Measurements from ENCODE around the gene FADS1. TPM values are rescaled to one million over a fixed set of nuclear protein-coding genes. Genes with fewer than 3 reads are reported as not detected.

The FADS1 gene
- total and polyA plus RNA-seq, 2 of the 13 experiments (the other 11 are each of a cell fraction or from before 2014, with no cell fraction given): 91.8 to 108 TPM

- TF ChIP-seq, protein P1, sequence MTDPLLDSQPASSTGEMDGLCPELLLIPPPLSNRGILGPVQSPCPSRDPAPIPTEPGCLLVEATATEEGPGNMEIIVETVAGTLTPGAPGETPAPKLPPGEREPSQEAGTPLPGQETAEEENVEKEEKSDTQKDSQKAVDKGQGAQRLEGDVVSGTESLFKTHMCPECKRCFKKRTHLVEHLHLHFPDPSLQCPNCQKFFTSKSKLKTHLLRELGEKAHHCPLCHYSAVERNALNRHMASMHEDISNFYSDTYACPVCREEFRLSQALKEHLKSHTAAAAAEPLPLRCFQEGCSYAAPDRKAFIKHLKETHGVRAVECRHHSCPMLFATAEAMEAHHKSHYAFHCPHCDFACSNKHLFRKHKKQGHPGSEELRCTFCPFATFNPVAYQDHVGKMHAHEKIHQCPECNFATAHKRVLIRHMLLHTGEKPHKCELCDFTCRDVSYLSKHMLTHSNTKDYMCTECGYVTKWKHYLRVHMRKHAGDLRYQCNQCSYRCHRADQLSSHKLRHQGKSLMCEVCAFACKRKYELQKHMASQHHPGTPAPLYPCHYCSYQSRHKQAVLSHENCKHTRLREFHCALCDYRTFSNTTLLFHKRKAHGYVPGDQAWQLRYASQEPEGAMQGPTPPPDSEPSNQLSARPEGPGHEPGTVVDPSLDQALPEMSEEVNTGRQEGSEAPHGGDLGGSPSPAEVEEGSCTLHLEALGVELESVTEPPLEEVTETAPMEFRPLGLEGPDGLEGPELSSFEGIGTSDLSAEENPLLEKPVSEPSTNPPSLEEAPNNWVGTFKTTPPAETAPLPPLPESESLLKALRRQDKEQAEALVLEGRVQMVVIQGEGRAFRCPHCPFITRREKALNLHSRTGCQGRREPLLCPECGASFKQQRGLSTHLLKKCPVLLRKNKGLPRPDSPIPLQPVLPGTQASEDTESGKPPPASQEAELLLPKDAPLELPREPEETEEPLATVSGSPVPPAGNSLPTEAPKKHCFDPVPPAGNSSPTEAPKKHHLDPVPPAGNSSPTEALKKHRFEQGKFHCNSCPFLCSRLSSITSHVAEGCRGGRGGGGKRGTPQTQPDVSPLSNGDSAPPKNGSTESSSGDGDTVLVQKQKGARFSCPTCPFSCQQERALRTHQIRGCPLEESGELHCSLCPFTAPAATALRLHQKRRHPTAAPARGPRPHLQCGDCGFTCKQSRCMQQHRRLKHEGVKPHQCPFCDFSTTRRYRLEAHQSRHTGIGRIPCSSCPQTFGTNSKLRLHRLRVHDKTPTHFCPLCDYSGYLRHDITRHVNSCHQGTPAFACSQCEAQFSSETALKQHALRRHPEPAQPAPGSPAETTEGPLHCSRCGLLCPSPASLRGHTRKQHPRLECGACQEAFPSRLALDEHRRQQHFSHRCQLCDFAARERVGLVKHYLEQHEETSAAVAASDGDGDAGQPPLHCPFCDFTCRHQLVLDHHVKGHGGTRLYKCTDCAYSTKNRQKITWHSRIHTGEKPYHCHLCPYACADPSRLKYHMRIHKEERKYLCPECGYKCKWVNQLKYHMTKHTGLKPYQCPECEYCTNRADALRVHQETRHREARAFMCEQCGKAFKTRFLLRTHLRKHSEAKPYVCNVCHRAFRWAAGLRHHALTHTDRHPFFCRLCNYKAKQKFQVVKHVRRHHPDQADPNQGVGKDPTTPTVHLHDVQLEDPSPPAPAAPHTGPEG (CRISPR knock-in tag; IDR thresholded peaks at IDR 0.05): no peak
- TF ChIP-seq SP4 (CRISPR knock-in tag; IDR thresholded peaks at IDR 0.05) (no peak), POLR2A (IDR thresholded peaks at IDR 0.05; ENCODE audit: insufficient read depth in 1 of 2, low read depth in 2 of 2, low read length in 2 of 2) (peak in 1 of 2 experiments; percentile 46; a peak in 2 of 4 replicates), ZNF777 (CRISPR knock-in tag; IDR thresholded peaks at IDR 0.05) (no peak), ZMYM4 (CRISPR knock-in tag; IDR thresholded peaks at IDR 0.05) (no peak), THAP7 (CRISPR knock-in tag; IDR thresholded peaks at IDR 0.05) (no peak), SYNCRIP (IDR thresholded peaks at IDR 0.05; ENCODE audit: insufficient read depth, low read depth, low read length) (no peak), SRSF4 (IDR thresholded peaks at IDR 0.05; ENCODE audit: low read depth, low read length, poor library complexity, severe bottlenecking) (no peak), ZNF574 (CRISPR knock-in tag; IDR thresholded peaks at IDR 0.05) (no peak; the same call in 1 of the 2 replicates), ZNF282 (IDR thresholded peaks at IDR 0.05; ENCODE audit: partially characterized antibody) (no peak), KMT2B (CRISPR knock-in tag; IDR thresholded peaks at IDR 0.05) (no peak), ZNF672 (CRISPR knock-in tag; IDR thresholded peaks at IDR 0.05) (no peak), FOXA1 (IDR thresholded peaks at IDR 0.05) (no peak), FOXA1 (CRISPR knock-in tag; IDR thresholded peaks at IDR 0.05) (no peak), ASH2L (IDR thresholded peaks at IDR 0.05; ENCODE audit: insufficient read length, low read depth, low read length) (no peak)
- TF ChIP-seq, protein P2, sequence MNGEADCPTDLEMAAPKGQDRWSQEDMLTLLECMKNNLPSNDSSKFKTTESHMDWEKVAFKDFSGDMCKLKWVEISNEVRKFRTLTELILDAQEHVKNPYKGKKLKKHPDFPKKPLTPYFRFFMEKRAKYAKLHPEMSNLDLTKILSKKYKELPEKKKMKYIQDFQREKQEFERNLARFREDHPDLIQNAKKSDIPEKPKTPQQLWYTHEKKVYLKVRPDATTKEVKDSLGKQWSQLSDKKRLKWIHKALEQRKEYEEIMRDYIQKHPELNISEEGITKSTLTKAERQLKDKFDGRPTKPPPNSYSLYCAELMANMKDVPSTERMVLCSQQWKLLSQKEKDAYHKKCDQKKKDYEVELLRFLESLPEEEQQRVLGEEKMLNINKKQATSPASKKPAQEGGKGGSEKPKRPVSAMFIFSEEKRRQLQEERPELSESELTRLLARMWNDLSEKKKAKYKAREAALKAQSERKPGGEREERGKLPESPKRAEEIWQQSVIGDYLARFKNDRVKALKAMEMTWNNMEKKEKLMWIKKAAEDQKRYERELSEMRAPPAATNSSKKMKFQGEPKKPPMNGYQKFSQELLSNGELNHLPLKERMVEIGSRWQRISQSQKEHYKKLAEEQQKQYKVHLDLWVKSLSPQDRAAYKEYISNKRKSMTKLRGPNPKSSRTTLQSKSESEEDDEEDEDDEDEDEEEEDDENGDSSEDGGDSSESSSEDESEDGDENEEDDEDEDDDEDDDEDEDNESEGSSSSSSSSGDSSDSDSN (CRISPR knock-in tag; IDR thresholded peaks at IDR 0.05): no peak
Measured at GRCh38 chr11:61815790-61816735, 740 bp downstream of the FADS1 start (continued).

All from HepG2 (cell line).